RWPE2 (cell line): ENCODE data around the gene TSHZ3.

Source experiments
- ATAC-seq: fragments of 200-7000 bp; cut with Tn5 transposase; 3 replicates; pipeline ENCODE4 v1.9.1; 2021; ENCODE audit warnings: low read depth
- DNase-seq: peaks from one replicate; pipeline ENCODE4 v3.0.0-alpha.2; 2020; ENCODE audit warnings: low spot score
- H3K27ac ChIP-seq: fragments of 450-650 bp; 2 replicates; pipeline ENCODE4 v1.5.1; 2017; ENCODE audit warnings: mild to moderate bottlenecking; ENCODE audit not compliant: poor library complexity, severe bottlenecking
- H3K27me3 ChIP-seq: fragments of 250-450 bp; sonication (Bioruptor Pico); 2 replicates; pipeline ENCODE4 v1.5.1; 2021; ENCODE audit warnings: mild to moderate bottlenecking, moderate library complexity; ENCODE audit not compliant: insufficient read depth, poor library complexity, severe bottlenecking
- H3K36me3 ChIP-seq: fragments of 250-450 bp; sonication (Bioruptor Pico); 2 replicates; pipeline ENCODE4 v1.5.1; 2020; ENCODE audit warnings: low read depth, mild to moderate bottlenecking, moderate library complexity
- H3K4me1 ChIP-seq: fragments of 250-450 bp; sonication (Bioruptor Pico); 2 replicates; pipeline ENCODE4 v1.5.1; 2021; ENCODE audit warnings: mild to moderate bottlenecking, moderate library complexity; ENCODE audit not compliant: insufficient read depth, poor library complexity, severe bottlenecking
- H3K4me3 ChIP-seq: fragments of 250-450 bp; sonication (Bioruptor Pico); 2 replicates; pipeline ENCODE4 v1.5.1; 2021; ENCODE audit warnings: mild to moderate bottlenecking, moderate library complexity; ENCODE audit not compliant: severe bottlenecking
- H3K9me3 ChIP-seq: fragments of 250-450 bp; sonication (Bioruptor Pico); 2 replicates; pipeline ENCODE4 v1.5.1; 2021; ENCODE audit warnings: mild to moderate bottlenecking, moderate library complexity; ENCODE audit not compliant: severe bottlenecking
- CTCF ChIP-seq: fragments of 450-650 bp; IDR thresholded peaks from one replicate; pipeline ENCODE4 v1.5.1; 2017; ENCODE audit warnings: mild to moderate bottlenecking, moderate library complexity; ENCODE audit not compliant: poor library complexity, severe bottlenecking

The TSHZ3 gene

DNA sequence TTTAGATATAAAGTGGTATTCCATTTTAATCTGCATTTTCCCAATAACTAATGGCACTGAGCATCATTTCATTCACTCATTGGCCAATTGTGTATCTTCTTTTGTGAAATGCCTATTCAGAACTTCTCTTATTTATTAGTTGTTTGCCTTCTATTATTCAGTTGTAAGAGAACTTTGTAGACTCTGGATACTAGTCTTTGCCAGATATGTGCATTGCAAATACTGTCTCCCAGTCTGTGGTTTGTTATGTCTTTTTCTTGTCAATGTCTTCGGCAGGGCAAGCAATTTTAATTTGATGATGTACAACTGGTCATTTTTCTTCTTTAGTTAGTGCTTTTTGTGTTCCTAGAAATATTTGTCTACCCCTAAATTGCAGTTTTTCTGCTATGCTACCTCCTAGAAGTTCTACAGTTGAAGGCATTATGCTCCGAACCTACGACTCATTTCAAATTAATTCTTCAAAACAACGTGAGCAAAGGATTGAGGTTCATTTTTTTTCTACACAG is 115.9 kb downstream of the TSHZ3 start:
- Histone ChIP-seq H3K4me3 (no peak overlapping the region), H3K36me3 (no peaks in the 10 kb centered on the region), H3K27ac (peak overlapping the region; percentile 31), H3K27me3 (no peaks in the 10 kb centered on the region), H3K4me1 (no peaks in the 10 kb centered on the region), H3K9me3 (peaks cover 2% of the 10 kb centered on the region)
- no peak for DNase-seq
- ATAC-seq = no peak
- TF ChIP-seq CTCF = no peak

DNA sequence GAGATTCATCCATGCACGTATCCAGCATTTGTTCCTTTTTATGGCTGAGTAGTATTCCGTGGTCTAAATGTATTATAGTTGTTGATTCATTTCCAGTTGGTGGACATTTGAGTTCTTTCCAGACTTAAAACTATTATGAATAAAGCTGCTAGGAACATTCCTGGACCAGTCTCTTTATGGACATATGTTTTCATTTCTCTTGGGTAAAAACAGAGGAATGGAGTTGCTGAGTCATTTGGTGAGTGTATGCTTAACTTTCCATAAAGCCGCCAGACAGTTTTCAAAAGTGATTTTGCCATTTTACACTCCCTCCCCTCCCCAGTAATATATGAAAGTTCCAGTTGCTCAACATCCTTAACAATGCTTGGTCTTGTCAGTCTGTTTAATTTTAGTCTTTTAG is 116.4 kb downstream of the TSHZ3 start:
- no peak for TF ChIP-seq CTCF
- Histone ChIP-seq H3K27me3 (no peaks in the 10 kb centered on the region), H3K27ac (peak overlapping the region; percentile 31), H3K9me3 (peaks cover 2% of the 10 kb centered on the region), H3K4me3 (no peak overlapping the region), H3K36me3 (no peaks in the 10 kb centered on the region), H3K4me1 (no peaks in the 10 kb centered on the region)
- peak; percentile 49 for ATAC-seq
- DNase-seq = no peak

- ATAC-seq = peak; percentile 49; the same call in 1 of the 3 replicates
- TF ChIP-seq CTCF = no peak
- no peak for DNase-seq
These were observed 117.1 kb downstream of the TSHZ3 start for GRCh38 chr19:31232180-31232579.

DNA sequence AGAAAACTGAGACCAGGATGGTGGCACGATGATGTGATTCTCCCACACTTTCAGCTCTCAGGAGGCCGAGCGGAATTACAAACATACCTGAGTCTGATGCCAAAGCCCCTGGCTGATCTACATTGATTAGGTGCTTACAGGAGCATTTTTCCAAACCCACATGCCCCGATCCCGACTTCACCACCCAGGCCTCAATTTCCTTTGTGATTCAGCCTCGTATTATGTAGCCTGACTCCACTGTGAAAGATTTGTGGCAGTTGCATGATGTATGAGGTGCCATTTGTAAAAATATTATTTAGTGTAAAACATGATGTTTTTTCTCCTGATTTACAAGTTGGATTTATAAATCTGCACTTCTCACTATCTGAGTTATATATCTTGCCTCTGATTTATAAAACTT is 118.0 kb downstream of the TSHZ3 start:
- ATAC-seq = no peak
- no peaks in the 10 kb centered on the region for H3K27me3 ChIP-seq
- no peak for DNase-seq
- H3K9me3 ChIP-seq = peaks cover 2% of the 10 kb centered on the region
- H3K4me3 ChIP-seq = no peak overlapping the region
- H3K4me1 ChIP-seq = no peaks in the 10 kb centered on the region
- no peak for TF ChIP-seq CTCF
- no peaks in the 10 kb centered on the region for H3K36me3 ChIP-seq
- H3K27ac ChIP-seq = no peak overlapping the region

More at GRCh38 chr19:31232180-31232579, 117.1 kb downstream of the TSHZ3 start:
- no peaks in the 10 kb centered on the region for H3K27me3 ChIP-seq
- peaks cover 2% of the 10 kb centered on the region for H3K9me3 ChIP-seq
- H3K4me1 ChIP-seq = no peaks in the 10 kb centered on the region
- no peak overlapping the region for H3K4me3 ChIP-seq
- H3K27ac ChIP-seq = peak overlapping the region; percentile 31
- H3K36me3 ChIP-seq = no peaks in the 10 kb centered on the region

- H3K4me1 ChIP-seq = peaks cover 5% of the 10 kb centered on the region
- TF ChIP-seq CTCF = no peak
- H3K4me3 ChIP-seq = no peak overlapping the region
- no peaks in the 10 kb centered on the region for H3K36me3 ChIP-seq
- no peaks in the 10 kb centered on the region for H3K27me3 ChIP-seq
- no peak overlapping the region for H3K27ac ChIP-seq
- H3K9me3 ChIP-seq = no peaks in the 10 kb centered on the region
- ATAC-seq (no peak), DNase-seq (no peak)
These were observed 122.9 kb downstream of the TSHZ3 start for GRCh38 chr19:31226151-31226935.
